IMR-90 (cell line): ENCODE data around the gene MED22.

ENCODE experiments used
- BHLHE40 ChIP-seq: fragments of 150-350 bp; IDR thresholded peaks from 2 replicates; pipeline ENCODE4 v1.6.1; 2016; ENCODE audit warnings: mild to moderate bottlenecking, low read depth, low read length
- CEBPB ChIP-seq: IDR thresholded peaks from 2 replicates; pipeline ENCODE4 v1.6.1; 2012; ENCODE audit warnings: low read depth, low read length, improper control_type of control experiment
- CTCF ChIP-seq: conservative IDR thresholded peaks from 2 replicates; pipeline ENCODE4 v1.5.1; 2012; ENCODE audit warnings: mild to moderate bottlenecking, low read depth, low read length, improper control_type of control experiment
- MXI1 ChIP-seq: IDR thresholded peaks from 2 replicates; pipeline ENCODE4 v1.6.1; 2012; ENCODE audit warnings: low read depth, mild to moderate bottlenecking, low read length, moderate library complexity, borderline replicate concordance
- POLR2A ChIP-seq: IDR thresholded peaks from 2 replicates; pipeline ENCODE4 v1.6.1; 2012; ENCODE audit warnings: mild to moderate bottlenecking, low read depth, low read length
- RCOR1 ChIP-seq: IDR thresholded peaks from 2 replicates; pipeline ENCODE4 v1.6.1; 2012; ENCODE audit warnings: mild to moderate bottlenecking, low read length, improper control_type of control experiment; ENCODE audit not compliant: insufficient replicate concordance
- RFX5 ChIP-seq: IDR thresholded peaks from 2 replicates; pipeline ENCODE4 v1.8.0; 2012; ENCODE audit warnings: low read depth, mild to moderate bottlenecking, low read length, moderate library complexity
- USF2 ChIP-seq: fragments of 150-350 bp; IDR thresholded peaks from 2 replicates; pipeline ENCODE4 v1.6.1; 2017; ENCODE audit warnings: mild to moderate bottlenecking, antibody characterized with exemption, low read length, low read depth

- TF ChIP-seq POLR2A (no peak), CTCF (no peak), CEBPB (no peak), MXI1 (no peak), RCOR1 (no peak), BHLHE40 (no peak), USF2 (no peak), RFX5 (no peak)
These were observed 381 bp downstream of the MED22 start for GRCh38 chr9:133347515-133347984.
